ENCODE data around the gene DYNC2H1. TPM values are rescaled to one million over a fixed set of nuclear protein-coding genes. Genes with fewer than 3 reads are reported as not detected.
"Not testable (repeated sequence)": the region's sequence is repeated elsewhere in the genome, so short reads cannot be mapped to it uniquely, and the experiment has no call there.

DYNC2H1 gene
- total RNA-seq, 1 experiment from 2014 or later, result 17.2 TPM

GRCh38 chr11:103372906-103373305, 263.7 kb downstream of the DYNC2H1 start (continued):
- TF ChIP-seq, protein P1, sequence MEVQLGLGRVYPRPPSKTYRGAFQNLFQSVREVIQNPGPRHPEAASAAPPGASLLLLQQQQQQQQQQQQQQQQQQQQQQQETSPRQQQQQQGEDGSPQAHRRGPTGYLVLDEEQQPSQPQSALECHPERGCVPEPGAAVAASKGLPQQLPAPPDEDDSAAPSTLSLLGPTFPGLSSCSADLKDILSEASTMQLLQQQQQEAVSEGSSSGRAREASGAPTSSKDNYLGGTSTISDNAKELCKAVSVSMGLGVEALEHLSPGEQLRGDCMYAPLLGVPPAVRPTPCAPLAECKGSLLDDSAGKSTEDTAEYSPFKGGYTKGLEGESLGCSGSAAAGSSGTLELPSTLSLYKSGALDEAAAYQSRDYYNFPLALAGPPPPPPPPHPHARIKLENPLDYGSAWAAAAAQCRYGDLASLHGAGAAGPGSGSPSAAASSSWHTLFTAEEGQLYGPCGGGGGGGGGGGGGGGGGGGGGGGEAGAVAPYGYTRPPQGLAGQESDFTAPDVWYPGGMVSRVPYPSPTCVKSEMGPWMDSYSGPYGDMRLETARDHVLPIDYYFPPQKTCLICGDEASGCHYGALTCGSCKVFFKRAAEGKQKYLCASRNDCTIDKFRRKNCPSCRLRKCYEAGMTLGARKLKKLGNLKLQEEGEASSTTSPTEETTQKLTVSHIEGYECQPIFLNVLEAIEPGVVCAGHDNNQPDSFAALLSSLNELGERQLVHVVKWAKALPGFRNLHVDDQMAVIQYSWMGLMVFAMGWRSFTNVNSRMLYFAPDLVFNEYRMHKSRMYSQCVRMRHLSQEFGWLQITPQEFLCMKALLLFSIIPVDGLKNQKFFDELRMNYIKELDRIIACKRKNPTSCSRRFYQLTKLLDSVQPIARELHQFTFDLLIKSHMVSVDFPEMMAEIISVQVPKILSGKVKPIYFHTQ (CRISPR knock-in tag; IDR thresholded peaks at IDR 0.05), result no peak
- TF ChIP-seq ATF6 (CRISPR knock-in tag; IDR thresholded peaks at IDR 0.05), result no peak
- no peak for TF ChIP-seq ETV6 (CRISPR knock-in tag; IDR thresholded peaks at IDR 0.05)
- TF ChIP-seq JUN (CRISPR knock-in tag; IDR thresholded peaks at IDR 0.05), result no peak
- TF ChIP-seq ZMAT4 (CRISPR knock-in tag; IDR thresholded peaks at IDR 0.05), result no peak
- TF ChIP-seq GABPB1 (CRISPR knock-in tag; IDR thresholded peaks at IDR 0.05), result no peak

- H3K27ac Mint-ChIP-seq; ATAC-seq; H3K27me3 Mint-ChIP-seq (ENCODE audit: low read depth); POLR2A ChIA-PET; CTCF ChIA-PET; H3K4me3 Mint-ChIP-seq; H3K4me1 Mint-ChIP-seq; DNase-seq (ENCODE audit: low spot score): not testable (repeated sequence)
- H3K36me3 Mint-ChIP-seq, result peaks cover 36% of the 10 kb centered on the region
- H3K9me3 Mint-ChIP-seq, result peaks cover 45% of the 10 kb centered on the region
Measured at GRCh38 chr11:103374227-103374626, 265.0 kb downstream of the DYNC2H1 start.

GRCh38 chr11:103378931-103379330, 269.7 kb downstream of the DYNC2H1 start:
- H3K4me3 Mint-ChIP-seq, result no peak overlapping the region
- H3K36me3 Mint-ChIP-seq, result peaks cover 25% of the 10 kb centered on the region
- no peak for DNase-seq (ENCODE audit: low spot score)
- H3K9me3 Mint-ChIP-seq, result peaks cover 30% of the 10 kb centered on the region
- TF ChIP-seq ATF6 (CRISPR knock-in tag; IDR thresholded peaks at IDR 0.05), result no peak
- no peak for TF ChIP-seq HMGA2 (CRISPR knock-in tag; IDR thresholded peaks at IDR 0.05)
- TF ChIP-seq PRDM15 (CRISPR knock-in tag; IDR thresholded peaks at IDR 0.05), result no peak
- no peak for TF ChIP-seq JAZF1 (CRISPR knock-in tag; IDR thresholded peaks at IDR 0.05)
- H3K27me3 Mint-ChIP-seq (ENCODE audit: low read depth), result no peaks in the 10 kb centered on the region; the same call in 1 of the 2 replicates
- CTCF ChIA-PET, result no interaction called here
- POLR2A ChIA-PET, result no interaction called here
- no peaks in the 10 kb centered on the region; the same call in 1 of the 2 replicates for H3K4me1 Mint-ChIP-seq
- ATAC-seq, result no peak
- no peak overlapping the region; the same call in 1 of the 2 replicates for H3K27ac Mint-ChIP-seq

DNA sequence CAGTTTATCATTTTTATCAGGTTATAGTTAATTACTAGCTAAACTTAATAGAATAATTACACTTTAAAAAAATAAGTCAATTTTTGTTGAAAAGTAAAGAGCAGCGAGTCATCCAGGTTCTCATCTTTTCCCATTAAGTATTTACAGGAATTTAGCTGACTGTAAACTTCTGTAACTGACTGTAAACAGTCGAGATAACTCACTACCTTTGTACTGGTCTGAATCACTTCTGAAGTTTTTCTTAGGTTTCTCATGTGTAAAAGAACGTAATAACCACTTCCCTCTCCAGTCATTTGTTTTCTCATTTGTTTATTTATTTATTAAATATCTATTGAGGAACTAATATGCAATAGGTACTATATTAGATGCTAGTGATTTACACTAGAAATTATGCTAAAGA, 270.8 kb downstream of the DYNC2H1 start:
- no peak overlapping the region for H3K27ac Mint-ChIP-seq
- POLR2A ChIA-PET, result no interaction called here
- CTCF ChIA-PET, result no interaction called here
- no peak for ATAC-seq
- DNase-seq (ENCODE audit: low spot score), result no peak
- H3K27me3 Mint-ChIP-seq (ENCODE audit: low read depth), result no peaks in the 10 kb centered on the region; the same call in 1 of the 2 replicates
- H3K4me3 Mint-ChIP-seq, result no peak overlapping the region
- H3K9me3 Mint-ChIP-seq, result peaks cover 19% of the 10 kb centered on the region
- H3K36me3 Mint-ChIP-seq, result peaks cover 15% of the 10 kb centered on the region
- H3K4me1 Mint-ChIP-seq, result no peaks in the 10 kb centered on the region; the same call in 1 of the 2 replicates
- no peak for TF ChIP-seq TP53 (CRISPR knock-in tag; IDR thresholded peaks at IDR 0.05)
- TF ChIP-seq, protein P2, sequence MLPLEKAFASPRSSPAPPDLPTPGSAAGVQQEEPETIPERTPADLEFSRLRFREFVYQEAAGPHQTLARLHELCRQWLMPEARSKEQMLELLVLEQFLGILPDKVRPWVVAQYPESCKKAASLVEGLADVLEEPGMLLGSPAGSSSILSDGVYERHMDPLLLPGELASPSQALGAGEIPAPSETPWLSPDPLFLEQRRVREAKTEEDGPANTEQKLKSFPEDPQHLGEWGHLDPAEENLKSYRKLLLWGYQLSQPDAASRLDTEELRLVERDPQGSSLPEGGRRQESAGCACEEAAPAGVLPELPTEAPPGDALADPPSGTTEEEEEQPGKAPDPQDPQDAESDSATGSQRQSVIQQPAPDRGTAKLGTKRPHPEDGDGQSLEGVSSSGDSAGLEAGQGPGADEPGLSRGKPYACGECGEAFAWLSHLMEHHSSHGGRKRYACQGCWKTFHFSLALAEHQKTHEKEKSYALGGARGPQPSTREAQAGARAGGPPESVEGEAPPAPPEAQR (CRISPR knock-in tag; IDR thresholded peaks at IDR 0.05), result no peak
- no peak for TF ChIP-seq SP1 (CRISPR knock-in tag; conservative IDR thresholded peaks at IDR 0.05)
- no peak for TF ChIP-seq RORB (CRISPR knock-in tag; IDR thresholded peaks at IDR 0.05)
- no peak for TF ChIP-seq ZNF219 (CRISPR knock-in tag; IDR thresholded peaks at IDR 0.05; ENCODE audit: borderline replicate concordance)
- TF ChIP-seq MXD4 (CRISPR knock-in tag; IDR thresholded peaks at IDR 0.05; ENCODE audit: borderline replicate concordance), result no peak
- no peak for TF ChIP-seq RELA (CRISPR knock-in tag; IDR thresholded peaks at IDR 0.05; ENCODE audit: borderline replicate concordance)
- TF ChIP-seq, protein P3, sequence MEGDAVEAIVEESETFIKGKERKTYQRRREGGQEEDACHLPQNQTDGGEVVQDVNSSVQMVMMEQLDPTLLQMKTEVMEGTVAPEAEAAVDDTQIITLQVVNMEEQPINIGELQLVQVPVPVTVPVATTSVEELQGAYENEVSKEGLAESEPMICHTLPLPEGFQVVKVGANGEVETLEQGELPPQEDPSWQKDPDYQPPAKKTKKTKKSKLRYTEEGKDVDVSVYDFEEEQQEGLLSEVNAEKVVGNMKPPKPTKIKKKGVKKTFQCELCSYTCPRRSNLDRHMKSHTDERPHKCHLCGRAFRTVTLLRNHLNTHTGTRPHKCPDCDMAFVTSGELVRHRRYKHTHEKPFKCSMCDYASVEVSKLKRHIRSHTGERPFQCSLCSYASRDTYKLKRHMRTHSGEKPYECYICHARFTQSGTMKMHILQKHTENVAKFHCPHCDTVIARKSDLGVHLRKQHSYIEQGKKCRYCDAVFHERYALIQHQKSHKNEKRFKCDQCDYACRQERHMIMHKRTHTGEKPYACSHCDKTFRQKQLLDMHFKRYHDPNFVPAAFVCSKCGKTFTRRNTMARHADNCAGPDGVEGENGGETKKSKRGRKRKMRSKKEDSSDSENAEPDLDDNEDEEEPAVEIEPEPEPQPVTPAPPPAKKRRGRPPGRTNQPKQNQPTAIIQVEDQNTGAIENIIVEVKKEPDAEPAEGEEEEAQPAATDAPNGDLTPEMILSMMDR (IDR thresholded peaks at IDR 0.05), result no peak

Data from WTC11 (cell line).